Neural cell (in vitro differentiated cells): ENCODE results near the gene RAB3IL1. TPM values are rescaled to one million over a fixed set of nuclear protein-coding genes. Genes with fewer than 3 reads are reported as not detected.
A peak's percentile ranks its signal among the peaks of the same experiment; 100 is the strongest.

Experiments
- H2AFZ ChIP-seq: fragments of 200-600, 300-800 bp; sonication (generic), shearing (Covaris generic); 2 replicates; pipeline ENCODE4 v1.6.0; 2014; ENCODE audit warnings: low read depth, mild to moderate bottlenecking, antibody characterized with exemption, low read length, moderate library complexity
- H3F3A ChIP-seq: fragments of 200-600 bp; shearing (Covaris generic); 2 replicates; pipeline ENCODE4 v1.6.1; 2016; ENCODE audit warnings: mild to moderate bottlenecking, moderate library complexity, mixed read lengths, antibody characterized with exemption, low read length; ENCODE audit not compliant: insufficient read depth, poor library complexity, severe bottlenecking
- H3K27ac ChIP-seq: fragments of 200-600, 300-800 bp; sonication (generic), shearing (Covaris generic); 2 replicates; pipeline ENCODE4 v1.5.1; 2014; ENCODE audit warnings: mild to moderate bottlenecking, low read length, moderate library complexity
- H3K27me3 ChIP-seq: fragments of 300-800, 200-600 bp; sonication (generic), shearing (Covaris generic); 2 replicates; pipeline ENCODE4 v1.6.0; 2014; ENCODE audit warnings: mild to moderate bottlenecking, low read depth, low read length, moderate library complexity; ENCODE audit not compliant: insufficient read depth
- H3K36me3 ChIP-seq: fragments of 300-800, 200-600 bp; sonication (generic), shearing (Covaris generic); 2 replicates; pipeline ENCODE4 v1.5.1; 2014; ENCODE audit warnings: mild to moderate bottlenecking, antibody characterized with exemption, low read length, moderate library complexity; ENCODE audit not compliant: insufficient read depth
- H3K4me2 ChIP-seq: fragments of 300-800, 200-600 bp; sonication (generic), shearing (Covaris generic); 2 replicates; pipeline ENCODE4 v1.6.0; 2014; ENCODE audit warnings: mild to moderate bottlenecking, low read length
- H3K4me3 ChIP-seq: fragments of 300-800, 200-600 bp; sonication (generic), shearing (Covaris generic); 2 replicates; pipeline ENCODE4 v1.5.1; 2014; ENCODE audit warnings: mild to moderate bottlenecking, low read length, moderate library complexity
- H3K79me2 ChIP-seq: fragments of 200-600 bp; shearing (Covaris generic); replicated peaks from 2 replicates; pipeline ENCODE4 v1.6.0; 2014; ENCODE audit warnings: mild to moderate bottlenecking, low read length, moderate library complexity; ENCODE audit not compliant: insufficient read depth
- H3K9ac ChIP-seq: fragments of 300-800, 200-600 bp; sonication (generic), shearing (Covaris generic); 2 replicates; pipeline ENCODE4 v1.6.1; 2016; ENCODE audit warnings: mild to moderate bottlenecking, low read length, mixed read lengths
- H3K9me2 ChIP-seq: fragments of 200-600 bp; shearing (Covaris generic); 2 replicates; pipeline ENCODE4 v1.6.1; 2016; ENCODE audit warnings: mild to moderate bottlenecking, low read length, mixed read lengths; ENCODE audit not compliant: insufficient read depth
- H3K9me3 ChIP-seq: fragments of 200-600, 300-800 bp; sonication (generic), shearing (Covaris generic); 2 replicates; pipeline ENCODE4 v1.6.1; 2016; ENCODE audit warnings: mild to moderate bottlenecking, mixed run types, low read length, moderate library complexity, mixed read lengths
- H4K20me1 ChIP-seq: fragments of 200-600 bp; shearing (Covaris generic); 2 replicates; pipeline ENCODE4 v1.6.1; 2016; ENCODE audit warnings: mild to moderate bottlenecking, mixed run types; ENCODE audit not compliant: insufficient read depth
- CTCF ChIP-seq: fragments of 450-650 bp; IDR thresholded peaks from 2 replicates; pipeline ENCODE4 v1.5.1; 2014; ENCODE audit warnings: antibody characterized with exemption, mild to moderate bottlenecking, moderate library complexity; ENCODE audit not compliant: poor library complexity, severe bottlenecking
- EP300 ChIP-seq: fragments of 450-650 bp; conservative IDR thresholded peaks from 2 replicates; pipeline ENCODE4 v1.6.1; 2014; ENCODE audit warnings: antibody characterized with exemption, mild to moderate bottlenecking, moderate library complexity; ENCODE audit not compliant: poor library complexity, severe bottlenecking
- EZH2 ChIP-seq: fragments of 200-600, 300-800 bp; shearing (Covaris generic), sonication (generic); IDR thresholded peaks from 2 replicates; pipeline ENCODE4 v1.6.1; 2014; ENCODE audit warnings: antibody characterized with exemption, low read length, borderline replicate concordance, mild to moderate bottlenecking; ENCODE audit not compliant: insufficient read depth, poor library complexity, severe bottlenecking
- MXI1 ChIP-seq: fragments of 450-650 bp; conservative IDR thresholded peaks from 2 replicates; pipeline ENCODE4 v1.6.1; 2014; ENCODE audit warnings: antibody characterized with exemption, mild to moderate bottlenecking; ENCODE audit not compliant: poor library complexity, severe bottlenecking
- POLR2AphosphoS5 ChIP-seq: IDR thresholded peaks from 2 replicates; pipeline ENCODE4 v1.6.1; 2012
- RAD21 ChIP-seq: fragments of 450-650 bp; conservative IDR thresholded peaks from 2 replicates; pipeline ENCODE4 v1.6.1; 2014; ENCODE audit warnings: antibody characterized with exemption, mild to moderate bottlenecking, moderate library complexity
- SMC3 ChIP-seq: fragments of 450-650 bp; conservative IDR thresholded peaks from 2 replicates; pipeline ENCODE4 v1.6.1; 2014; ENCODE audit warnings: antibody characterized with exemption, mild to moderate bottlenecking, moderate library complexity; ENCODE audit not compliant: poor library complexity
- TAF1 ChIP-seq: IDR thresholded peaks from 2 replicates; pipeline ENCODE4 v1.6.1; 2012; ENCODE audit warnings: low read depth
- polyA plus RNA-seq: library from polyadenylated mRNA; depleted of rRNA; stranded (reverse); fragments of >200 nt; gene quantifications from 2 replicates; pipeline ENCODE4 v1.2.3, GENCODE V29; 2014
- TF ChIP-seq, protein P1 (sequence below): IDR thresholded peaks from 2 replicates; pipeline ENCODE4 v1.6.1; 2012; ENCODE audit warnings: borderline replicate concordance

Gene RAB3IL1
- polyA plus RNA-seq, 1 donor from 2014 or later: 1.6 TPM

- H3K36me3 ChIP-seq: no peaks in the 10 kb centered on the region
- H3F3A ChIP-seq: no peaks in the 10 kb centered on the region
- no peaks in the 10 kb centered on the region for H3K79me2 ChIP-seq
- no peak for TF ChIP-seq CTCF
- TF ChIP-seq MXI1: no peak
- TF ChIP-seq EZH2: no peak
- no peak for TF ChIP-seq EP300
- no peak for TF ChIP-seq TAF1
- H3K9me3 ChIP-seq: no peaks in the 10 kb centered on the region
- no peak overlapping the region for H3K27ac ChIP-seq
- H3K9me2 ChIP-seq: no peaks in the 10 kb centered on the region
- peak overlapping the region; percentile 59 for H3K9ac ChIP-seq
- H3K4me3 ChIP-seq: peak overlapping the region; percentile 69
- no peak overlapping the region for H2AFZ ChIP-seq
- H3K27me3 ChIP-seq: peaks cover 28% of the 10 kb centered on the region
- no peak overlapping the region for H3K4me2 ChIP-seq
- H4K20me1 ChIP-seq: no peaks in the 10 kb centered on the region
Observed at GRCh38 chr11:61916737-61917333, 531 bp downstream of the RAB3IL1 start.

DNA sequence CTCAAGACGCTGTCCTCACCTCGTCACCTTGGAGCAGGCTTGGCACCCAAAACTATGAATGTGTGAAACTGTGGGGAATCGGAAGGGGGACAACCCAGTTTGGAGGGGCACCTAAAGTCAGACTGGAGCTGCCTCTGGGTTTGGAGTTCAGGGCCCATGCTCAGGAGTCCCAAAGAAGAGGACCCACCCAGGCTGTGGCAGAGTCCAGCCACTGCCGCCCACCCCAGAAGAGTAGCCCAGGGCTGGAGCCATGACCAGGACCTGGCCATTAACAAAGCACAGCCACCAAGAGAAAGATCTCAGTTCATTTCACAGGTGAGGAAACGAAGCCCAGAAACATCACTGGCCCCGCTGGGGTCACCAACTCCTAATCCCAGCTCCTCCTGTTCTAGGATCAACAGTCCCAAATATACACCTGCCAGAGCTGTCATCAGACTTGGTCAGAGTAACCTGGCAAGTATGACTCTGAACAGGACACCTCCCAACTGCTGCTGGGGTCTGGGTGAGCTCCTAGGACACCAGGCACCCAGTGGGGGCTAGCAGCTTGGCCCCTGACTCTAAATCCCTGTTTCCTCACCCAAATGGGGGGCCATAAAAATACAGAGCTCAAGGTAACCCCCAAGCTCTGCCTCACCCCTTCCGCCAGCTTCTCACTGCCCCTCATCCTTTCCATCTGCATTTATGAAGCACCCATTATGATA lies 2.7 kb downstream of the RAB3IL1 start:
- no peak overlapping the region for H3K27ac ChIP-seq
- H4K20me1 ChIP-seq: no peaks in the 10 kb centered on the region
- H3K79me2 ChIP-seq: no peaks in the 10 kb centered on the region
- no peak overlapping the region for H3K4me2 ChIP-seq
- H2AFZ ChIP-seq: no peak overlapping the region
- no peaks in the 10 kb centered on the region for H3F3A ChIP-seq
- TF ChIP-seq EP300: no peak
- TF ChIP-seq TAF1: no peak
- no peaks in the 10 kb centered on the region for H3K9me2 ChIP-seq
- H3K36me3 ChIP-seq: no peaks in the 10 kb centered on the region
- no peaks in the 10 kb centered on the region for H3K9me3 ChIP-seq
- no peak overlapping the region for H3K9ac ChIP-seq
- peaks cover 28% of the 10 kb centered on the region for H3K27me3 ChIP-seq
- H3K4me3 ChIP-seq: no peak overlapping the region

DNA sequence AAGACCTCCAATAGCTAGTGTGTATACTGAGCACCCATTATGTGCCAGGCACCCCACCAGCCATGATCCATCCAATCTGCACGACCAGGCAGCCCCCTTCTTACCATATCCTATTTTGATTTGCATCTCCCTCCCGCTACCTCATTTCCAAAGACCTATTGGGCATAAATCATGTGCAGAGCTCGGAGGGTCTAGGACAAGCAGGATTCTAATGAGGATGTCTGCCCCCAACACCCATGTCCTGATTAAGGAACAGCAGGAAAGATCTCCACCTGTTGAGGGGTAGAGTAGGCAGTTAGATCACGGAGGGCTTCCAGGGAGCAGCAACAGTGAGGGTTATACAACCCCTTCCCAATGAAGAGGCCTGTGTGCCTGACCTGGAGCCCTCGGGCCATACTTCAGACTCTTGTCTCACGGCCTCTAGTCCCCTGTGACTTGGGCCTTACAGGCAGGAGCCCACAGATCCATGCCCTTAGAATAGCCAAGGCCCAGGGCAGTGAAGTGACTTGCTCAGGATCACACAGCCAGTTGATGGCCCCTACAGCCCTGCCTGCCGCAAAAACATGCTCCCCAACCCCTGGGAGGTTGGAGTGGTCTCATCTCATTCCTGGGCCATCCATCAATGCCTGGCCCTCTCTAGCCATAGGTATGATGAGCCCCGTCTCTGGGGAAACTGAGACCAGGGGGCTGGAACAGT lies 3.5 kb downstream of the RAB3IL1 start:
- Histone ChIP-seq H3K36me3 (no peaks in the 10 kb centered on the region), H3K9me2 (no peaks in the 10 kb centered on the region), H3K27ac (no peak overlapping the region), H3K4me2 (no peak overlapping the region), H3K4me3 (no peak overlapping the region), H3F3A (no peaks in the 10 kb centered on the region), H3K9ac (no peak overlapping the region), H3K9me3 (no peaks in the 10 kb centered on the region), H3K79me2 (no peaks in the 10 kb centered on the region), H3K27me3 (peaks cover 26% of the 10 kb centered on the region), H2AFZ (no peak overlapping the region), H4K20me1 (no peaks in the 10 kb centered on the region)
- TF ChIP-seq POLR2AphosphoS5 (no peak), EZH2 (no peak), EP300 (no peak), RAD21 (no peak), TAF1 (no peak), CTCF (no peak), MXI1 (no peak), SMC3 (no peak)
- TF ChIP-seq, protein P1, sequence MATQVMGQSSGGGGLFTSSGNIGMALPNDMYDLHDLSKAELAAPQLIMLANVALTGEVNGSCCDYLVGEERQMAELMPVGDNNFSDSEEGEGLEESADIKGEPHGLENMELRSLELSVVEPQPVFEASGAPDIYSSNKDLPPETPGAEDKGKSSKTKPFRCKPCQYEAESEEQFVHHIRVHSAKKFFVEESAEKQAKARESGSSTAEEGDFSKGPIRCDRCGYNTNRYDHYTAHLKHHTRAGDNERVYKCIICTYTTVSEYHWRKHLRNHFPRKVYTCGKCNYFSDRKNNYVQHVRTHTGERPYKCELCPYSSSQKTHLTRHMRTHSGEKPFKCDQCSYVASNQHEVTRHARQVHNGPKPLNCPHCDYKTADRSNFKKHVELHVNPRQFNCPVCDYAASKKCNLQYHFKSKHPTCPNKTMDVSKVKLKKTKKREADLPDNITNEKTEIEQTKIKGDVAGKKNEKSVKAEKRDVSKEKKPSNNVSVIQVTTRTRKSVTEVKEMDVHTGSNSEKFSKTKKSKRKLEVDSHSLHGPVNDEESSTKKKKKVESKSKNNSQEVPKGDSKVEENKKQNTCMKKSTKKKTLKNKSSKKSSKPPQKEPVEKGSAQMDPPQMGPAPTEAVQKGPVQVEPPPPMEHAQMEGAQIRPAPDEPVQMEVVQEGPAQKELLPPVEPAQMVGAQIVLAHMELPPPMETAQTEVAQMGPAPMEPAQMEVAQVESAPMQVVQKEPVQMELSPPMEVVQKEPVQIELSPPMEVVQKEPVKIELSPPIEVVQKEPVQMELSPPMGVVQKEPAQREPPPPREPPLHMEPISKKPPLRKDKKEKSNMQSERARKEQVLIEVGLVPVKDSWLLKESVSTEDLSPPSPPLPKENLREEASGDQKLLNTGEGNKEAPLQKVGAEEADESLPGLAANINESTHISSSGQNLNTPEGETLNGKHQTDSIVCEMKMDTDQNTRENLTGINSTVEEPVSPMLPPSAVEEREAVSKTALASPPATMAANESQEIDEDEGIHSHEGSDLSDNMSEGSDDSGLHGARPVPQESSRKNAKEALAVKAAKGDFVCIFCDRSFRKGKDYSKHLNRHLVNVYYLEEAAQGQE: no peak
